GM20000 (cell line): ENCODE data around the gene RHNO1.

ENCODE experiments used
- DNase-seq: peaks from one replicate; pipeline ENCODE4 v3.0.0; 2012; ENCODE audit warnings: low spot score
- CTCF ChIP-seq: IDR thresholded peaks from 2 replicates; pipeline ENCODE4 v1.5.1; 2012; ENCODE audit warnings: mild to moderate bottlenecking, control low read depth; ENCODE audit errors: extremely low read depth, missing control alignments

RHNO1 gene

GRCh38 chr12:2933586-2933985 lies 56.6 kb downstream of the RHNO1 start:
- DNase-seq = no peak
- TF ChIP-seq CTCF = no peak

GRCh38 chr12:2934371-2934770 lies 57.3 kb downstream of the RHNO1 start:
- no peak for TF ChIP-seq CTCF
- DNase-seq = no peak

DNA sequence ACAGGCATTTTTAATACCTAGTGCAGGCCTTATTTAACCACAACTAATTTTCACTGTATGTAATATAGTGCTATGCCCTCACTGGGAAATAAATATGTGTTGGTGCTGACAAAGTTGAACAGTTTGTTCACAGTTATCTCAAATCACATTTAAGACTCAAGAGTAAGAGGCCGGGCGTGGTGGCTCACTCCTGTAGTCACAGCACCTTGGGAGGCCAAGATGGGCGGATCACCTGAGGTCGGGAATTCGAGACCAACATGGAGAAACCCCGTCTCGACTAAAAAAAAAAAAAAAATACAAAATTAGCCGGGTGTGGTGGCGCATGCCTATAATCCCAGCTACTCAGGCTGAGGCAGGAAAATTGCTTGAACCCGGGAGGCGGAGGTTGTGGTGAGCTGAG lies 59.3 kb downstream of the RHNO1 start:
- no peak for DNase-seq
- TF ChIP-seq CTCF = no peak

DNA sequence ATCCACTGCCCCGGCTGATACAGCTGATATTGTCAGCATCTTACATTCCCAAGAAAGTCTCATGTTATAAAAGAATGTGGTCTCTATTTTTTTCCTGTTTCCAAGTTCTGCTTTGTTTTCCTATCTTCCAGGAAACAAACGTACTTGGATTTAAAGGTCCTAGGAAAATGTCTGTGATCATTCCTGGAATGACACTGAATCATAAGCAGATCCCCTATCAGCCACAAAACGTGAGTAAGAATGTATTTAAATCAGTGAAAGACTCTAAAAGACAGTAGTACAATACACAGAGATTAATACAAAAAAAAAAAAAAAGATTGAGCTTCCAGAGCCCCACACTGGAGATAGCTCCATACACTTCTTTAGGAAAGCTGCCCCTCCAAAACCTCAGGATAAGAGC lies 60.5 kb downstream of the RHNO1 start:
- no peak for DNase-seq
- no peak for TF ChIP-seq CTCF
